ENCODE results near the gene ARID3C.

Gene ARID3C

GRCh38 chr9:34577400-34578240, 51.2 kb downstream of the ARID3C start:
- DNase-seq (ENCODE audit: low spot score): no peak

GRCh38 chr9:34576597-34577399, 52.1 kb downstream of the ARID3C start:
- no peak for DNase-seq (ENCODE audit: low spot score)

- DNase-seq (ENCODE audit: low spot score): no peak
Measured at GRCh38 chr9:34575862-34576596, 52.8 kb downstream of the ARID3C start.

GRCh38 chr9:34575241-34575640, 53.6 kb downstream of the ARID3C start:
- DNase-seq (ENCODE audit: low spot score): no peak

GRCh38 chr9:34574571-34574970, 54.3 kb downstream of the ARID3C start:
- no peak for DNase-seq (ENCODE audit: low spot score)

GRCh38 chr9:34573599-34574325, 55.1 kb downstream of the ARID3C start:
- no peak for DNase-seq (ENCODE audit: low spot score)

- no peak for DNase-seq (ENCODE audit: low spot score)
Measured at GRCh38 chr9:34572628-34573027, 56.2 kb downstream of the ARID3C start.

GRCh38 chr9:34572092-34572491, 56.8 kb downstream of the ARID3C start:
- DNase-seq (ENCODE audit: low spot score): no peak

GRCh38 chr9:34571481-34571810, 57.4 kb downstream of the ARID3C start:
- no peak for DNase-seq (ENCODE audit: low spot score)

All from GM03348 (cell line).